ENCODE measurements around the gene TBC1D13. TPM values are rescaled to one million over a fixed set of nuclear protein-coding genes. Genes with fewer than 3 reads are reported as not detected.
A peak's percentile ranks its signal among the peaks of the same experiment; 100 is the strongest.

Gene TBC1D13
- total RNA-seq, 1 donor from 2014 or later: 32.8 TPM

DNA sequence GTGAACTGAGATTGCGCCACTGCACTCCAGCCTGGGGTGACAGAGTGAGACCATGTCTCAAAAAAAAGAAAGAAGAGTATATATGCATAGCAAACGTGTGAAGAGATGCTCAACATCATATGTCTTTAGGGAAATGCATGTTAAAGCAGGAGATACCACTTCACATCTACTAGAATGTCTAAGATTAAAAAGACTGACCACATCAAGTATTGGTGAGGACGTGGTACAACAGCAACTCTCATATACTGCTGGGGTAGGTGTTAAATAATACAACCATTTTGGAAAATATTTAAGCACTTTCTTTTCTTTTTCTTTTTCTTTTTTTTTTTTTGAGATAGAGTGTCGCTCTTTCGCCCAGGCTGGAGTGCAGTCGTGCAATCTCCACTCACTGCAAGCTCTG, 1.6 kb upstream of the TBC1D13 start:
- H3K9me3 Mint-ChIP-seq (ENCODE audit: unreplicated experiment): peaks cover 5% of the 10 kb centered on the region
- H3K27ac Mint-ChIP-seq (ENCODE audit: unreplicated experiment): no peak overlapping the region
- H3K27me3 Mint-ChIP-seq (ENCODE audit: unreplicated experiment): no peaks in the 10 kb centered on the region
- no peak for DNase-seq (ENCODE audit: extremely low spot score, unreplicated experiment)
- peaks cover 24% of the 10 kb centered on the region for H3K4me1 Mint-ChIP-seq (ENCODE audit: unreplicated experiment)
- no peaks in the 10 kb centered on the region for H3K36me3 Mint-ChIP-seq (ENCODE audit: unreplicated experiment)
- H3K4me3 Mint-ChIP-seq (ENCODE audit: unreplicated experiment): no peak overlapping the region
- no peak for TF ChIP-seq CTCF (IDR thresholded peaks at IDR 0.05)

GRCh38 chr9:128787659-128788058, 606 bp downstream of the TBC1D13 start:
- Mint-ChIP-seq H3K9me3 (ENCODE audit: unreplicated experiment) (no peaks in the 10 kb centered on the region), H3K4me3 (ENCODE audit: unreplicated experiment) (peak overlapping the region; percentile 95), H3K36me3 (ENCODE audit: unreplicated experiment) (peaks cover 12% of the 10 kb centered on the region), H3K27me3 (ENCODE audit: unreplicated experiment) (no peaks in the 10 kb centered on the region), H3K27ac (ENCODE audit: unreplicated experiment) (peak overlapping the region; percentile 79), H3K4me1 (ENCODE audit: unreplicated experiment) (peaks cover 24% of the 10 kb centered on the region)
- no peak for DNase-seq (ENCODE audit: extremely low spot score, unreplicated experiment)
- no peak for TF ChIP-seq CTCF (IDR thresholded peaks at IDR 0.05)

- H3K27ac Mint-ChIP-seq (ENCODE audit: unreplicated experiment): no peak overlapping the region
- no peak for TF ChIP-seq CTCF (IDR thresholded peaks at IDR 0.05)
These were observed 1.4 kb downstream of the TBC1D13 start for GRCh38 chr9:128788445-128788844.

DNA sequence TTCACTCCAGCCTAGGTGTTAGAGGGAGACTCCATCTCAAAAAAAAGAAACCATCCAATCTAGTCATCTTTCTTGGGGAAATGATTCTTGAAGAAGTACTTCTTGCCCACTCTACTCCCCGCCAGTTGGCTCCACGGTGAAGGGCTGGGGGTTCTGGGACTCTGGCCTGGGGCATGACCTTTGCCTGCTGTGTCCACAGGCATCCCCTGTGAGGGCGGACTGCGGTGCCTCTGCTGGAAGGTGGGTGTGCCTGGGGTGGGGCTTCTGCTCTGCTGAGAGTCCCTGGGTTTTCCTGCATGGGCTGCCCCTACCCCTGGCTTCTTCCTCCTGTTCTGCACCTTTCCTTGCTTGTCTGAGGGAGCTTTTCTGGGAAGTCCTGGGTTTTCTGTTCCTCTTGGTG, 3.5 kb downstream of the TBC1D13 start:
- Mint-ChIP-seq H3K9me3 (ENCODE audit: unreplicated experiment) (no peaks in the 10 kb centered on the region), H3K36me3 (ENCODE audit: unreplicated experiment) (peaks cover 26% of the 10 kb centered on the region), H3K27me3 (ENCODE audit: unreplicated experiment) (no peaks in the 10 kb centered on the region), H3K4me1 (ENCODE audit: unreplicated experiment) (peaks cover 14% of the 10 kb centered on the region), H3K4me3 (ENCODE audit: unreplicated experiment) (no peak overlapping the region), H3K27ac (ENCODE audit: unreplicated experiment) (no peak overlapping the region)
- TF ChIP-seq CTCF (IDR thresholded peaks at IDR 0.05): no peak
- DNase-seq (ENCODE audit: extremely low spot score, unreplicated experiment): no peak

More at GRCh38 chr9:128788445-128788844, 1.4 kb downstream of the TBC1D13 start:
- DNase-seq (ENCODE audit: extremely low spot score, unreplicated experiment): no peak
- no peaks in the 10 kb centered on the region for H3K9me3 Mint-ChIP-seq (ENCODE audit: unreplicated experiment)
- H3K36me3 Mint-ChIP-seq (ENCODE audit: unreplicated experiment): peaks cover 20% of the 10 kb centered on the region
- peaks cover 19% of the 10 kb centered on the region for H3K4me1 Mint-ChIP-seq (ENCODE audit: unreplicated experiment)
- no peaks in the 10 kb centered on the region for H3K27me3 Mint-ChIP-seq (ENCODE audit: unreplicated experiment)
- peak overlapping the region; percentile 95 for H3K4me3 Mint-ChIP-seq (ENCODE audit: unreplicated experiment)

DNA sequence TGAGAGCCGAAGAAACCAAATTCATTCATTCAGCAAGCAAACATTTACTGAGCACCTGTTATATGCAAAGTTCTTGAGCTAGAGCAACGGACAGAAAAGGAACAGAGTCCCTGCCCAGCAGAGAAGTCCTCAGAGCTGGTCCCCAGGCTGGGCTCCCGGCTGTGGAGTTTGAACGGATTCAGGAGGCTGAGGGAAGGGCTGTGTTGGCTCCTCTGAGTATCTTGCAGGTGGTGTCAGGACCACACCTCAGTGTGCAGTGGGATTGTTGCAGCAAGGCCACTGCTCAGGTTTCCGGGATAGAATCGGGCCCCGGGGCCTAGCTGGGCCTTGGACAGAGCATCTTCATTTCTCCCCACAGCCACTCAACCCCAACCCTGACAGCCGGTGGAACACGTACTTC, 5.1 kb downstream of the TBC1D13 start:
- no peak overlapping the region for H3K27ac Mint-ChIP-seq (ENCODE audit: unreplicated experiment)
- peaks cover 28% of the 10 kb centered on the region for H3K36me3 Mint-ChIP-seq (ENCODE audit: unreplicated experiment)

More for the DNA sequence above, 5.1 kb downstream of the TBC1D13 start:
- Mint-ChIP-seq H3K9me3 (ENCODE audit: unreplicated experiment) (no peaks in the 10 kb centered on the region), H3K4me3 (ENCODE audit: unreplicated experiment) (no peak overlapping the region), H3K27me3 (ENCODE audit: unreplicated experiment) (no peaks in the 10 kb centered on the region), H3K4me1 (ENCODE audit: unreplicated experiment) (peaks cover 9% of the 10 kb centered on the region)
- no peak for DNase-seq (ENCODE audit: extremely low spot score, unreplicated experiment)
- no peak for TF ChIP-seq CTCF (IDR thresholded peaks at IDR 0.05)
